Lower leg skin (tissue), 3 donors: Measurements from ENCODE around the gene NEXN.

Experiments used
- POLR2A ChIP-seq, 2 donors: fragments of 450-650 bp; IDR thresholded peaks; one replicate each; pipeline ENCODE4 v1.6.1; 2016 to 2017; ENCODE audit warnings: antibody characterized with exemption in 2 of 2, mild to moderate bottlenecking in 1 of 2, moderate library complexity in 1 of 2
- TF ChIP-seq, protein P1 (sequence below), 3 donors: fragments of 450-650 bp; IDR thresholded peaks; one replicate each; pipeline ENCODE4 v1.5.1; 2016; ENCODE audit warnings: antibody characterized with exemption in 3 of 3, mild to moderate bottlenecking in 3 of 3, moderate library complexity in 2 of 3

- TF ChIP-seq, protein P1, sequence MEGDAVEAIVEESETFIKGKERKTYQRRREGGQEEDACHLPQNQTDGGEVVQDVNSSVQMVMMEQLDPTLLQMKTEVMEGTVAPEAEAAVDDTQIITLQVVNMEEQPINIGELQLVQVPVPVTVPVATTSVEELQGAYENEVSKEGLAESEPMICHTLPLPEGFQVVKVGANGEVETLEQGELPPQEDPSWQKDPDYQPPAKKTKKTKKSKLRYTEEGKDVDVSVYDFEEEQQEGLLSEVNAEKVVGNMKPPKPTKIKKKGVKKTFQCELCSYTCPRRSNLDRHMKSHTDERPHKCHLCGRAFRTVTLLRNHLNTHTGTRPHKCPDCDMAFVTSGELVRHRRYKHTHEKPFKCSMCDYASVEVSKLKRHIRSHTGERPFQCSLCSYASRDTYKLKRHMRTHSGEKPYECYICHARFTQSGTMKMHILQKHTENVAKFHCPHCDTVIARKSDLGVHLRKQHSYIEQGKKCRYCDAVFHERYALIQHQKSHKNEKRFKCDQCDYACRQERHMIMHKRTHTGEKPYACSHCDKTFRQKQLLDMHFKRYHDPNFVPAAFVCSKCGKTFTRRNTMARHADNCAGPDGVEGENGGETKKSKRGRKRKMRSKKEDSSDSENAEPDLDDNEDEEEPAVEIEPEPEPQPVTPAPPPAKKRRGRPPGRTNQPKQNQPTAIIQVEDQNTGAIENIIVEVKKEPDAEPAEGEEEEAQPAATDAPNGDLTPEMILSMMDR (IDR thresholded peaks at IDR 0.05) = no peak
- no peak for TF ChIP-seq POLR2A (IDR thresholded peaks at IDR 0.05)
Measured at GRCh38 chr1:77945345-77945744, 56.9 kb downstream of the NEXN start.
